LNCaP clone FGC (cell line): ENCODE data around the gene DIP2A.

Experiments used
- DNase-seq: peaks from one replicate; pipeline ENCODE4 v3.0.0-alpha.2; 2011; ENCODE audit warnings: low read depth
- H3K4me3 ChIP-seq: 2 replicates; pipeline ENCODE4 v1.5.1; 2011; ENCODE audit warnings: mild to moderate bottlenecking, low read depth, low read length, control low read depth
- TF ChIP-seq, protein P1 (sequence below): IDR thresholded peaks from 2 replicates; pipeline ENCODE4 v1.5.1; 2012; ENCODE audit warnings: mild to moderate bottlenecking; ENCODE audit not compliant: control insufficient read depth, insufficient read depth; ENCODE audit errors: extremely low read depth

The DIP2A gene

DNA sequence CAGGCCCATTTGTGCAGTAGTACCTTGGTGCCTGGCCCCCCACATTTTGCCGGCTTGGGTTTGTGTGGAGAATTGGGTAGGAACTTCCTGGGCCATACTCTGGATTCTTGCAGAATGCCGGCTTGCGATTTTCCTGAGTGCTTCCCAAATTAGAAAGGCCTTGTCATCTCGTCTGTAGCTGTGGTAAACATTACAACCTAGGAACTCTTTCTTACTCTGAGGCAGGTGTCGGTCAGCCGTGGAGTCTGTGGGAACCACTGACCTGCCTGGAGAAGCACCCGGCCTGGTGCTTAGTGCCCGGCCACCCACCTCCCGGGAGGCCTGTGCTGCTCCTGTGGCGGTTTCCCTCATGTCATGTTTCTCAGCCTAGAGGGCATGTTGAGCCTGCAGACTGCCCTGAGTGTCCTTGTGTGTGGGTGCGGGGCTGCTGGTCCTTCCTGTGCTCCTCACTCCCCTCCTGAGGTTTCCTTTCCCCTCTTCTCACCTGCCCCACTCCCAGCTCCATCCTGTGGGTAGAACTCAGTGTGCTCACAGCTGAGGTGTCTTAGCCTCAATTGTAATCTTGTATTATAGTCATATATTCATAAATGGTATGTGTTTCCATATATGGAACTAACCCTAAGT is 81.5 kb downstream of the DIP2A start:
- TF ChIP-seq, protein P1, sequence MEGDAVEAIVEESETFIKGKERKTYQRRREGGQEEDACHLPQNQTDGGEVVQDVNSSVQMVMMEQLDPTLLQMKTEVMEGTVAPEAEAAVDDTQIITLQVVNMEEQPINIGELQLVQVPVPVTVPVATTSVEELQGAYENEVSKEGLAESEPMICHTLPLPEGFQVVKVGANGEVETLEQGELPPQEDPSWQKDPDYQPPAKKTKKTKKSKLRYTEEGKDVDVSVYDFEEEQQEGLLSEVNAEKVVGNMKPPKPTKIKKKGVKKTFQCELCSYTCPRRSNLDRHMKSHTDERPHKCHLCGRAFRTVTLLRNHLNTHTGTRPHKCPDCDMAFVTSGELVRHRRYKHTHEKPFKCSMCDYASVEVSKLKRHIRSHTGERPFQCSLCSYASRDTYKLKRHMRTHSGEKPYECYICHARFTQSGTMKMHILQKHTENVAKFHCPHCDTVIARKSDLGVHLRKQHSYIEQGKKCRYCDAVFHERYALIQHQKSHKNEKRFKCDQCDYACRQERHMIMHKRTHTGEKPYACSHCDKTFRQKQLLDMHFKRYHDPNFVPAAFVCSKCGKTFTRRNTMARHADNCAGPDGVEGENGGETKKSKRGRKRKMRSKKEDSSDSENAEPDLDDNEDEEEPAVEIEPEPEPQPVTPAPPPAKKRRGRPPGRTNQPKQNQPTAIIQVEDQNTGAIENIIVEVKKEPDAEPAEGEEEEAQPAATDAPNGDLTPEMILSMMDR: no peak
- DNase-seq: no peak
- H3K4me3 ChIP-seq: no peak overlapping the region

DNA sequence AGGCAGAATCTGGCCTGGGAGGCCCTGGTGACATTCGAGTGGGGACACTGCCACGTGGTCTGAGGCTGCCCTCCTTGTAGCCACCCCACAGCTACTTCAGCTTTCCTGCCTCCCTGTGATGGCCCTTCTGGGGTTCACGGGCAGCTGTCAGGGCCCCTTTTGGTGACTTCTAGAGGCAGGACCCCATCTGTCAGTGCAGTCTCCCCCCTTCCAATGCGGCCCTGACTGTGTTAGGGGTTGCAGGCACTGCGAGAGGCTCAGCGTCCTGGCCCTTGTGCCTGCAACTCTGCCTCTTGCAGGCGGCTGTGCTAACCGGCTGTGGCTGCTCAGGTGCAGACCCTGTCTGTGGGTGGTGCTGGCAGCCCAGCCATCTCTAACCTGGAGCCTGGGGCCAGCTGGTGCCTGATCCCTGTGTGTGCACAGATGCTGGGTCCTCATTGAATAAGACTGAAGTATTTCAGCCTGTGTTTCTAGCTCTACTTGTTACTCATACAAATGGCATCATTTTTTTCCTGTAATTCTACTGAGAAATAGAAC is 84.0 kb downstream of the DIP2A start:
- TF ChIP-seq, protein P1: no peak
- no peak for DNase-seq
- no peak overlapping the region for H3K4me3 ChIP-seq

DNA sequence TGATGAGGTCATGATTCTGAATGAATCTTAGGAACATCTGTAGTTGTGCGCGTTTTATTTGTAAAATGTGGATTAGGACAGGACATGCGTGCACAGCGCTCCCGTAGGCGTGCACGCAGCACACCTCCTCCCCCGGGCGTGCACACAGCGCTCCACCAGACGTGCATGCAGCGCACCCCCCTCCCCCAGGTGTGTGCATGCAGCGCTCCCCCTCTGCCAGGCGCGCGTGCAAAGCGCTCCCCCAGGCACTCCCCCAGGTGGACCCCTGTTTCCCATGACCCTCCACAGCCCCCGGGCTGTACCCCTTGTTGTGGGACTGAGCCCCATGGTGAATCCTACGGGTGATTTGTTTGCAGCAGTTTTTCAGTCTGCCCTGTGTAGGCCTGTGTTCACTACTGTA is 84.6 kb downstream of the DIP2A start:
- DNase-seq: no peak
- TF ChIP-seq, protein P1: no peak
- no peak overlapping the region for H3K4me3 ChIP-seq

DNA sequence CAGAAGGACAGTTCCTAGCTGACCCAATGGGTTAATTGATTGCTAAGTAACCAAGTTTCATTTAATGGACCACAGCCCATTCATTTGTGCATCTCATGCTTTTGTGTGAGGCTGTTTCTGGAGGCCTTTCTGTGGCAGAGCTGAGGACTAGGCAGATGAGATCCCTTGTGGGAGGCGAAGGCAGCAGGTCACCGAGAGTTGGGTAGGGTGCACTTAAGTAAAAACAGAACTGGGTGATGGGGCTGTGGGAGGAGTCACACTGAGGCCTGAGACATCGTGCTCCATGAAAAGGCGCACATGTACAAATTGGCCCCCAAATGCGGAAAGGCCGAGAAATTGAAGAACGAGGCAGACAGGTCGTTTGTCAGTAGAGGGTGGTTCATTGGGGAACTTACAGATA is 85.3 kb downstream of the DIP2A start:
- TF ChIP-seq, protein P1: no peak
- DNase-seq: no peak

DNA sequence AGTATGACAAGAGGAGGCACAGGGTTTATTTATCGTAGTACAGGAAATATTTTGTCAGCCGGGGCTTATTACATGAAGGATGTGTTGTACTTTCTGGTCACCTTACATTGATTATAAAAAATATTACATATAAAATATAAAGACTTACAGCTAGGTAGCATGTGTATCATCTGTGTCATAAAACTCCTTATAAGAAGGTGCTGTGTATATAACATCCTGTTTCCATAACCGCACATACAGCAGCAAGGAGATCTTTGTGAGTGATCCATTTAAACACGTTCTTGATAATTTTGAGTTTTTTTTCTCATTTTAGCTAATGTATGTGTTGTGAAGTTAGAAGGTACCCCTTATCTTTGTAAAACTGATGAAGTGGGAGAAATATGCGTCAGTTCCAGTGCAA is 86.1 kb downstream of the DIP2A start:
- TF ChIP-seq, protein P1: no peak
- no peak for DNase-seq

More for the DNA sequence above, 85.3 kb downstream of the DIP2A start:
- H3K4me3 ChIP-seq: no peak overlapping the region

DNA sequence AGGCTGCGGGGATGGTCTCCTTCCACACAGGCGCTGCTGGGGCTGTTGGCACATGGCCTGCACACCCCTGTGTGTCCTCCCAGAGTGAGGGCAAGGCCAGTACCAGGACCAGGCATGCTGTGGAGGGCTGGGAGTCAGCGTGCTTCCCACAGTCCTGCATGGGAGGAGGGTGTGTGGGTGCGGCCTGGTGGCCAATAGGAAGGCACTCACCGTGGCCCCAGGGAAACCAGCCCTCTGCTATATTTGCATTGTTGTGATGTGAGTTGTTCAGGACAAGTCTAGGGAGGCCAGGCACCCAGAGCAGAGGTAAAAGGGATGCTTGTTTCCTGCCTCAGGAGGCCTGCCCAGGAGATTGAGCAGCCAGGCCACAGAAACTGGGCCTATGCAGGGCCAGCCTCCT is 86.7 kb downstream of the DIP2A start:
- no peak for DNase-seq
- TF ChIP-seq, protein P1: no peak

More for the DNA sequence above, 86.1 kb downstream of the DIP2A start:
- no peak overlapping the region for H3K4me3 ChIP-seq

DNA sequence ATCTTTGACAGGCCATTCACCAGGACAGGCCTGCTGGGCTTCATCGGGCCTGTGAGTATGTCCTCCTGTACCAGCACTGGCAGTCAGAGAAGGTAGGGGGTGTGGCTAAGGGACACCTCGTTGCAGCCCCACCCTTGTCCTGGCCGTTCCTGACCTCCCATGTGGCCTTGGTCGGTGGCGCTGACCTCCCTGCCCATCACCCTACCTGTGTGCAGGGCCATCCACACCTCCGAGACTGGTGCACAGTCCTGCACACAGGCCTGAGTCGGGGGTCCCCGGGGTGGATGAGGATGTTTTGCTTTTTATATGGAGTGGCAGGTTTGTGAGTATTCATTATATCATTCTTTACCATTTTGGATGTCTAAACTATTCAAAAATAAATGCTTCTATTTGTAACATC is 87.2 kb downstream of the DIP2A start:
- TF ChIP-seq, protein P1: no peak
- no peak overlapping the region for H3K4me3 ChIP-seq
- no peak for DNase-seq

More for the DNA sequence above, 86.7 kb downstream of the DIP2A start:
- H3K4me3 ChIP-seq: no peak overlapping the region
